ENCODE data around the gene LRCH4. TPM values are rescaled to one million over a fixed set of nuclear protein-coding genes. Genes with fewer than 3 reads are reported as not detected.

LRCH4 gene
- total and polyA plus RNA-seq, 9 of the 15 experiments (the other 6 are each of a cell fraction or from before 2014, with no cell fraction given) = 0.06 to 63.3 (median 15.0) TPM

GRCh38 chr7:100538654-100539435, 47.1 kb downstream of the LRCH4 start, which contains the start of gene AGFG2 (continued):
- TF ChIP-seq CREB5 (CRISPR knock-in tag; IDR thresholded peaks at IDR 0.05) (no peak), SAFB2 (IDR thresholded peaks at IDR 0.05; ENCODE audit: borderline replicate concordance, low read depth, low read length, severe bottlenecking) (no peak), PHB (CRISPR knock-in tag; IDR thresholded peaks at IDR 0.05) (0 out of 2 replicates have a peak, but pooled peaks have one; percentile 47), CBFA2T2 (conservative IDR thresholded peaks at IDR 0.05) (no peak), TRIM24 (IDR thresholded peaks at IDR 0.05) (peak in 1 of 2 experiments; percentile 64; a peak in 2 of 4 replicates), ELK1 (CRISPR knock-in tag; IDR thresholded peaks at IDR 0.05) (no peak), NCOA6 (IDR thresholded peaks at IDR 0.05) (peak; percentile 92; the same call in 1 of the 2 replicates), RHOXF2B (CRISPR knock-in tag; conservative IDR thresholded peaks at IDR 0.05) (0 out of 2 replicates have a peak, but pooled peaks have one; percentile 25), CTBP1 (IDR thresholded peaks at IDR 0.05; ENCODE audit: borderline replicate concordance) (peak; percentile 73), BACH1 (tag; IDR thresholded peaks at IDR 0.05) (no peak), GTF3C2 (IDR thresholded peaks at IDR 0.05; ENCODE audit: borderline replicate concordance, extremely low read depth, insufficient read length) (no peak), NBN (IDR thresholded peaks at IDR 0.05; ENCODE audit: low read depth) (peak; percentile 82), SNRNP70 (optimal IDR thresholded peaks at IDR 0.05; ENCODE audit: low read depth, low read length) (no peak), MCM7 (IDR thresholded peaks at IDR 0.05) (no peak), CBX1 (IDR thresholded peaks at IDR 0.05; ENCODE audit: low read depth) (no peak; the same call in 1 of the 2 replicates), ZNF354B (CRISPR knock-in tag; IDR thresholded peaks at IDR 0.05) (no peak), CLOCK (CRISPR knock-in tag; IDR thresholded peaks at IDR 0.05; ENCODE audit: borderline replicate concordance) (no peak), NFE2L1 (tag; IDR thresholded peaks at IDR 0.05; ENCODE audit: borderline replicate concordance, low read depth) (no peak), TEAD1 (CRISPR knock-in tag; IDR thresholded peaks at IDR 0.05) (peak; percentile 34 to 46; a peak in 1 of 4 replicates), HDAC2 (IDR thresholded peaks at IDR 0.05) (peak; percentile 78), POLR2H (tag; IDR thresholded peaks at IDR 0.05; ENCODE audit: low read depth) (peak; percentile 89)

Data from K562 (cell line).